Activated naive CD4-positive, alpha-beta T cell (primary cell): ENCODE results near the gene MAP7.
"Not testable (repeated sequence)": the region's sequence is repeated elsewhere in the genome, so short reads cannot be mapped to it uniquely, and the experiment has no call there.

Experiments
- DNase-seq, 4 experiments: peaks; one replicate each; lab custom pipeline; 2025; lab: John Stamatoyannopoulos, UW

The MAP7 gene

GRCh38 chr6:136503303-136504029, 46.8 kb downstream of the MAP7 start:
- no peak for DNase-seq

GRCh38 chr6:136502786-136503185, 47.4 kb downstream of the MAP7 start:
- DNase-seq: no peak

GRCh38 chr6:136501514-136501913, 48.7 kb downstream of the MAP7 start:
- no peak for DNase-seq

GRCh38 chr6:136501096-136501495, 49.1 kb downstream of the MAP7 start:
- DNase-seq: no peak

- DNase-seq: no peak
Observed at GRCh38 chr6:136500414-136500813, 49.8 kb downstream of the MAP7 start.

GRCh38 chr6:136499370-136499769, 50.9 kb downstream of the MAP7 start:
- DNase-seq: no peak

GRCh38 chr6:136496449-136496848, 53.8 kb downstream of the MAP7 start:
- DNase-seq: not testable (repeated sequence)

- DNase-seq: no peak
Observed at GRCh38 chr6:136494710-136495109, 55.5 kb downstream of the MAP7 start.

GRCh38 chr6:136494059-136494458, 56.2 kb downstream of the MAP7 start:
- DNase-seq: no peak

- DNase-seq: no peak
Observed at GRCh38 chr6:136492409-136492808, 57.8 kb downstream of the MAP7 start.

GRCh38 chr6:136491754-136492153, 58.5 kb downstream of the MAP7 start:
- no peak for DNase-seq

- DNase-seq: no peak
Observed at GRCh38 chr6:136491251-136491650, 59.0 kb downstream of the MAP7 start.

- not testable (repeated sequence) for DNase-seq
Observed at GRCh38 chr6:136489689-136490033, 60.6 kb downstream of the MAP7 start.

GRCh38 chr6:136487759-136488425, 62.3 kb downstream of the MAP7 start:
- DNase-seq: no peak

GRCh38 chr6:136486357-136486756, 63.9 kb downstream of the MAP7 start:
- no peak for DNase-seq

- DNase-seq: no peak
Observed at GRCh38 chr6:136483906-136484305, 66.3 kb downstream of the MAP7 start.

GRCh38 chr6:136483005-136483404, 67.2 kb downstream of the MAP7 start:
- DNase-seq: not testable (repeated sequence)

- no peak for DNase-seq
Observed at GRCh38 chr6:136477548-136477947, 72.7 kb downstream of the MAP7 start.

- DNase-seq: no peak
Observed at GRCh38 chr6:136475686-136476085, 74.5 kb downstream of the MAP7 start.

- DNase-seq: no peak
Observed at GRCh38 chr6:136474241-136474640, 76.0 kb downstream of the MAP7 start.

GRCh38 chr6:136471922-136472321, 78.3 kb downstream of the MAP7 start:
- no peak for DNase-seq

- DNase-seq: no peak
Observed at GRCh38 chr6:136471372-136471771, 78.8 kb downstream of the MAP7 start.

GRCh38 chr6:136470044-136470443, 80.2 kb downstream of the MAP7 start:
- no peak for DNase-seq

GRCh38 chr6:136469154-136469553, 81.1 kb downstream of the MAP7 start:
- DNase-seq: no peak
